SKM-1 (cell line): ENCODE results near the gene VARS2.

Source experiments
- DNase-seq: peaks from one replicate; lab custom pipeline; 2025; ENCODE audit not compliant: unreplicated experiment; lab: John Stamatoyannopoulos, UW

VARS2 gene

GRCh38 chr6:30884521-30885480 lies 29.2 kb upstream of the VARS2 start:
- no peak for DNase-seq

GRCh38 chr6:30885481-30885998 lies 28.5 kb upstream of the VARS2 start:
- no peak for DNase-seq

GRCh38 chr6:30885999-30886896 lies 27.8 kb upstream of the VARS2 start:
- no peak for DNase-seq

GRCh38 chr6:30886897-30887255 lies 27.2 kb upstream of the VARS2 start:
- DNase-seq, result no peak

GRCh38 chr6:30887901-30888815 lies 25.9 kb upstream of the VARS2 start:
- DNase-seq, result no peak

GRCh38 chr6:30888816-30889495 lies 25.1 kb upstream of the VARS2 start:
- DNase-seq, result no peak

- no peak for DNase-seq
Observed at GRCh38 chr6:30889496-30889885, 24.5 kb upstream of the VARS2 start.

GRCh38 chr6:30889921-30890645 lies 24.0 kb upstream of the VARS2 start:
- DNase-seq, result no peak

GRCh38 chr6:30890646-30891449 lies 23.2 kb upstream of the VARS2 start:
- no peak for DNase-seq

- no peak for DNase-seq
Observed at GRCh38 chr6:30891450-30891723, 22.7 kb upstream of the VARS2 start.

GRCh38 chr6:30891816-30892538 lies 22.1 kb upstream of the VARS2 start:
- DNase-seq, result no peak

- DNase-seq, result no peak
Observed at GRCh38 chr6:30893001-30893591, 20.9 kb upstream of the VARS2 start.

GRCh38 chr6:30893666-30894065 lies 20.4 kb upstream of the VARS2 start:
- no peak for DNase-seq

GRCh38 chr6:30894381-30894780 lies 19.7 kb upstream of the VARS2 start:
- DNase-seq, result no peak

GRCh38 chr6:30894935-30895334 lies 19.1 kb upstream of the VARS2 start:
- DNase-seq, result no peak

- no peak for DNase-seq
Observed at GRCh38 chr6:30895343-30895742, 18.7 kb upstream of the VARS2 start.

GRCh38 chr6:30896541-30896940 lies 17.5 kb upstream of the VARS2 start:
- no peak for DNase-seq

GRCh38 chr6:30897882-30898281 lies 16.2 kb upstream of the VARS2 start:
- DNase-seq, result no peak
